HG02763 (cell line): Measurements from ENCODE around the gene ZCCHC4.

Experiments used
- ATAC-seq: cut with Tn5 transposase; IDR thresholded peaks from one replicate; pipeline ENCODE4 v1.9.1; 2021; ENCODE audit warnings: mild to moderate bottlenecking, moderate library complexity; ENCODE audit not compliant: unreplicated experiment

The ZCCHC4 gene

DNA sequence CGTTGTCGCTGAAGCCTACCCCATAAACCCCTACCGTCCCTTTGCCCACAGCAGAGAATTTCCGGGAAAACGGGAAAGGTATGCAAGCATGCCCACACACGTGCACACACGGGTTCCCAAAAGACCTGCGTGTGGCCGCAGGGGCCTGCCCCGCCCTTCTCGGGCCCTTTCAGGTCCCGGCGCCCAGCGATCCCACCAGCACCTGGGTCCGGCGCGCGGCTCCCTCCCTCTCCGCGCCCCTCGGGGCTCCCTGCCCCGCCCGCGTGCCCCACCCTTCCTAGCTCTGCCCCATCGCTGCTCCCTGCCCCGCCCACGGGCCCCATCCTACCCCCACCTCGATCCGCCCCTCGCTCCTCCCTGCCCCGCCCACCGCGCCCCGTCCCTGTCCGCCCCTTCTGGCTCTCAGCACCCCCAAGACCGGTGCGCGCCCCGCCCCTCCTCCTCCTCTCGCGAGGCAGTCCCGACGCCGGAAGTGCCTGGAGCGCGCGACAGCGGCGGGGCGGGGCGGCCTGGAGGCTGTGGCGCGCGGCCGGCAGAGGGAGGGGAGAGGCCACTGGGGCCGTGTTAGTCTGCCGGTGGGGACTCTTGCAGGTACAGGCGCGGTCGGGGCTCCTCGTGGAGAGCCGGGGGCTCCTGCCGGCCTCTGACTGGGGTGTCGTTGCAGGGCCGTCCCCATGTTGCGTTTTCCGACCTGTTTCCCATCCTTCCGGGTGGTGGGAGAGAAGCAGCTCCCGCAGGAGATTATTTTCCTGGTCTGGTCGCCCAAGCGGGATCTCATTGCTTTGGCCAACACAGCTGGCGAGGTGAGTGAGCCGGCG lies 64.4 kb downstream of the ZCCHC4 start, which contains the start of gene ANAPC4:
ANAPC4 (plus strand) TSS at position 510 of the 818 bp plus-strand sequence; CDS start at position 675, 165 bp downstream.
- peak; percentile 97 for ATAC-seq

DNA sequence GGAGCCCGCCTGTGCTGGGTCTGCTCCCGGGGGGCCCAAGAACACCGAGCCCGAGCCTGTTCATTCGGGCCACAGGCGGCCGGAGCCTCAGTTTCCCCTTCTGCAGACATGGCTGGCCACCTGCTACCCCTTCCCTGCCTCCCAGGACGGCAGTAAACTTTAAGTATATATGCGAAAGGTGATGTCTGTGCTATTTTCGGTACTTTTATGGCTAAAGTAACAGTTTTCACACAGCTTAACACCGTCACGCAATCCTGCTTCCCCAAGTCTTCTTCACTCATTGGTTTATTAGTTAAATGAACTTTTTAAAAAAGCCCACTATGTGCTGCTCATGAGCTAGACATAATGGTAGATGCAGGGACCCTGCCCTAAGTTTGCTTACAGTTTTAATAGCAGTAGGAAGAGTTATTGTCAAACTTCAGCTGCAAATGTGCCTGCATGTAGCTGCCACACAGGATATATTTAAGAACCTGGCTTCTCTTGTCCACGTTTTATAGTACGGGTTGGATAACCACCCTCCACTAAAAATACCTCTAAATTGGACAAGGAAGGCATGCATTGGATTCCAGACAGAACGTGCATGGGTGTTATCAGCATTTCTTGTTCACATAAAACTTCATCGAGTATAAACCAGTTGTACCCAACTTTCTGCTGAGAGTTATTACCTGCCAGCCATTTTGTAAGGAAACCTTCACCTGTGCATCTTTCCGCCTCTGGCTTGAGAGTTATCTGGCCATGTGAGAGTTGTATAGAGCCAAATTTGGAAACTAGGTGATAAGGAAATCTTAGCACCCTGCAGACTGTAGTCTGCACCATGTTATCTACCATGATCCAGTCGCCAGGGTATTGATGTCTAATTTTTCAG lies 65.2 kb downstream of the ZCCHC4 start:
- no peak for ATAC-seq

DNA sequence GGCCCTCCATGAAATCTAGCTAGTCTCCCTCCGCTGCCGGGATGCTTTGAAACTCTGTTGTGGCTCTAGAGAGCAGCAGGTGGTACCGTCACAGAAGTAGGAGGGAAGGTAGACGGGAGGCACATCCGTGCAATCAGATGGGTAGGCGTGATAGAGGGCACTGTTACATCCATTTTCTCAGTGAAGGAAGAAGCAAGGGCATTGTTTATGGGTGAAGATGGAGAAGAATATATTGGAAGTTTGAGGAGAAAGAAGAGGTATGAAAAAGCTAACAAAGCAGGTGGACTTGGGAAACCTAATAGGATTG lies 65.8 kb downstream of the ZCCHC4 start:
- ATAC-seq, result no peak

- ATAC-seq, result no peak
These were observed 67.0 kb downstream of the ZCCHC4 start for GRCh38 chr4:25379591-25379990.

- no peak for ATAC-seq
These were observed 71.1 kb downstream of the ZCCHC4 start for GRCh38 chr4:25383647-25384046.

DNA sequence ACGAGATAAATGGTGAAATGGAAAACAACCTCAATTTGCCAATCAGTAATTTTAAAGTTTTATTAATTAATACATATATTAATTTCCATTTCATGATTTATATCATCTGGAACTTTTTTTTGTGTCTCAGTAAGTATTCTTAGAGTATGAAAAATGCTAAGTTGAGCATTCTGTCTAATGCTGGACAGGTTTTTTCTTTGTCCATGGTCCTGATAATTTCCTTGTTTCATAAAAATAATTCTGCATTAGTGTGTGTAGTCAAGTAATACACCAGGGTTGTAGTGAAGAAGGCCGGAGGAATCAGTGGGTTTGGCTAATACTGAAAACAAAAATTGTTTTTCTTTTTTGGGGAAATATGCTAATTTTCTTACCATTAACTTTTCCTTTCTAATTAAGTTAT lies 74.4 kb downstream of the ZCCHC4 start:
- ATAC-seq, result no peak

DNA sequence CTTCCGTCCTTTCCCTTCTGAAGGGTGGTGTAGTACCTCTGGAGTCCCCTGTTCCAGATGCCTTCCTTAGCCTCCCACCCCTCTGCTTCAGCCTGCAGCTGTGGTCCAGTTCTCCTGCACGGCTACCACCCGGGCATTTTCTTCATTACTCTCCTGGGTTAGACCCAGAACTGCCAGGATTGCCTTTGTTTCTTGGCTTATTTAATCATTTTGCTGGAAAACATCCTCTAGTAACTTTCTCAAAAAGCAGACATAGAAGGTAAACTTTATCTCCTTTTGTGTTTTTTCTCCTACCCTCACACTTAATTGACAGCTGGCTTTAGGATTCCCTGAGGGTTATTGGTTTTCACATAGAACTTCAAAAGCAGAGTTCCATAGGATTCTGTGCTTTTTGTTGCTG lies 84.7 kb downstream of the ZCCHC4 start:
- no peak for ATAC-seq

DNA sequence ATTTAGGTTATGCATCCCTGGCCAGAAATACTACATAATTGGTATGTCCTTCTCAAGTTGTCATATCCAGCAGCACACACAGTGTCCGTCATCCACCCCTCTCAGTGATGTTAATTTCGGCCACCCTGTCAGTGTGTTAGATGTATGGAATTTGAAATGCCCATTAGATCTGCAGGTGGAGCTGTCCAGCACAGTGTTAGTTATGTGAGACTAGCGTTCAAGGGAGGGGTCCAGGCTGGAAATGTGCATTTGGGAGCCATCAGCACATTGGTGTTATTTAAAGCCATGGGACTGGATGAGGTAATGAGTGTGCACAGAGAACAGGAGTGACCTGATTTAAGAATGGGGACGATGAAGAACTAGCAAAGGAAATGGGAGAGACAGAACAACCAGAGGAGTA lies 86.9 kb downstream of the ZCCHC4 start:
- ATAC-seq, result no peak

DNA sequence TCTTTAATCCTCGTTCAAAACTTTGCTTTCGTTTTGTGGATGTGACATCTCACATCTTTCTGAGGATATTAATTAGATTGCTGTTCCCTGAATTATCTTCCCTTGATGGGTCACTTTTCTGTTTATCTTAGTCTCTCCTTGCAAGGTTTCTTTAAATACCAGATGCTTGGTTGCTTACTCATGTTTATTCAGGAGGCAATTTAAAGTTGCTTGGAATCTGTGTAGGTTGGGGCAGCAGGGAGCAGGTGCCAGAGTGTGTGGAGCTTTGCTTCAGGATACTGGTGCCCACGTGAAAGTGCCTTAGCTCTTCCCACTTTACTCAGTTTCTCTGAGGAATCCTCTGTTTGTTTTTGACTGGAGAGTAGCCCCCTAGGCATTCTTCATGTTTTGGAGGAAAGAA lies 88.5 kb downstream of the ZCCHC4 start:
- no peak for ATAC-seq

GRCh38 chr4:25402521-25402920 lies 89.9 kb downstream of the ZCCHC4 start:
- no peak for ATAC-seq

DNA sequence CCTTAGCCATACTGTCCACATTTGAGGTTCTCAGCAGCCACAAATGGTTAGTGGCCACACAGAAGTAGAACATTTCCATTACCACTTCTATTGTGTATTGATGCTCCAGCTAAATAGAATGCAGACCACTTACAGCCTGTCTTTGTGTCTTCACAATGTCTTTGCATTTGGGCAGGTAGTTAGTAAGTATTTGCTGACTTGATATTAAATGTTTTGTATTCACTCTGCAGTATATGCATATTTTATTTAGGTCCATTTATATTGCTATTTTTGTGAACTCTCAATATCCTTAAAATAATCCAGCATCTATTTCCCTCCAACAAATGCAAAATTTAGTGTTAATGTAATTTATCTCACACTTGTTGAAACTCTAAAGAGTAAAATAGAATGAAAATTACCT lies 91.1 kb downstream of the ZCCHC4 start:
- ATAC-seq, result no peak

GRCh38 chr4:25405453-25405852 lies 92.9 kb downstream of the ZCCHC4 start:
- ATAC-seq, result no peak

- ATAC-seq, result no peak
These were observed 93.6 kb downstream of the ZCCHC4 start for GRCh38 chr4:25406081-25406692.

GRCh38 chr4:25410820-25411529 lies 98.4 kb downstream of the ZCCHC4 start:
- ATAC-seq, result no peak

GRCh38 chr4:25413261-25413660 lies 100.7 kb downstream of the ZCCHC4 start:
- ATAC-seq, result no peak

DNA sequence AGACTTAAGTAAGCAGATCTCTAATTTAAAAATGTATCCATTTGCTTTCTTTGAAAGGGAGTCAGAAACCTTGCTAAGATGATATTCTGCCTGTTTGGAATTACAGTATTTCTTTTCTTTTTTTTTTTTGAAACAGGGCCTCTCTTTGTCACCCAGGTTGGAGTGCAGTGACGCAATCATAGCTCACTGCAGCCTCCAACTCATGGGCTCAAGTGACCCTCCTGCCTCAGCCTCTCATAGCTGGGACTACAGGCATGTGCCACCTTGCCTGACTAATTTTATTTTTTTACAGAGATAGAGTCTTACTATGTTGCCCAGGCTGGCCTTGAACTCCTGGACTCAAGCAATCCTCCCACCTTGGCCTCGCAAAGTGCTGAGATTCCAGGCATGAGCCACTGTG lies 104.4 kb downstream of the ZCCHC4 start:
- no peak for ATAC-seq
